ENCODE measurements around the gene VPS16.
A peak's percentile ranks its signal among the peaks of the same experiment; 100 is the strongest.

VPS16 gene

DNA sequence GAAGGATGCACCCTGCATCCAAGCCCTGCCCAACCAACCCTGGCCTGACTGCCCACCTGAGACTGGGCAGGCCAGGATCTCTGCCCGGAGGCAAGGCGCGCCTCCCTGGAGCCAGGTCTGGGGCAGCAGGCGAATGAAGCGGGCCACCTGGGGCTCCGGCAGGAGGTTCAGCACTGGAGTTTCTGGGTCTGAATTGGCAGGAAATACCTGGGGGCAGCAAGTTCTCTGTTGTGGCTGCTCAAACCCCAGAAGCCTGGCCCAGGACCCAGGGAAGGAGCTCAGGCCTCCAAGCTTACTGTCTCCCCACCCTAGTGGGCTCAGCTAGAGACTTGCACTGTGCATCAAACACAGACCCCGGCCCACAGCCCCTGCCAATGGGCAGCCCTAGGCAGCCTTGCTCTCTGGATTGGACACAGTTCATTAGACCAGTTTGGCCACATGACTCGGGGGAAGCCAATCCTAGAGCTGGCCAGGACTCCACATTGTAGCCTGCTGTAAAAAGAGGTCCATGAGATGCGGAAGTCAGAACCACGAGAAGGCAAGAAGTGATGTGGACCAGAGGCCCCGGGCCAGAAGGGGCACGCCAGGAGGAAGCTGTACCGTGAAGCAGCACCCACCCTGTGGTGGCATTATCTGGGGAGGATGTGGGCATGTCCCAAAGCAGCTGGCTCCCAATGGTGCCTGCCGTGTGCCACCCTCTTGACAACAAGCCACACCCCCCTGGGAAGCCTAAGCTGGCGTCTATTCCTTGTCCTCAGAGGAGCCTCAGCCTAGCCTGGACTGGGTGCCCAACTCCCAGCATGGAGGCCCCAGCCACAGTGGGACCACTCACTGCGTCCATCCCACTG, 43.2 kb upstream of the VPS16 start:
- H3K4me3 ChIP-seq (ENCODE audit: low read depth, low read length): no peak overlapping the region
- TF ChIP-seq, protein P1, sequence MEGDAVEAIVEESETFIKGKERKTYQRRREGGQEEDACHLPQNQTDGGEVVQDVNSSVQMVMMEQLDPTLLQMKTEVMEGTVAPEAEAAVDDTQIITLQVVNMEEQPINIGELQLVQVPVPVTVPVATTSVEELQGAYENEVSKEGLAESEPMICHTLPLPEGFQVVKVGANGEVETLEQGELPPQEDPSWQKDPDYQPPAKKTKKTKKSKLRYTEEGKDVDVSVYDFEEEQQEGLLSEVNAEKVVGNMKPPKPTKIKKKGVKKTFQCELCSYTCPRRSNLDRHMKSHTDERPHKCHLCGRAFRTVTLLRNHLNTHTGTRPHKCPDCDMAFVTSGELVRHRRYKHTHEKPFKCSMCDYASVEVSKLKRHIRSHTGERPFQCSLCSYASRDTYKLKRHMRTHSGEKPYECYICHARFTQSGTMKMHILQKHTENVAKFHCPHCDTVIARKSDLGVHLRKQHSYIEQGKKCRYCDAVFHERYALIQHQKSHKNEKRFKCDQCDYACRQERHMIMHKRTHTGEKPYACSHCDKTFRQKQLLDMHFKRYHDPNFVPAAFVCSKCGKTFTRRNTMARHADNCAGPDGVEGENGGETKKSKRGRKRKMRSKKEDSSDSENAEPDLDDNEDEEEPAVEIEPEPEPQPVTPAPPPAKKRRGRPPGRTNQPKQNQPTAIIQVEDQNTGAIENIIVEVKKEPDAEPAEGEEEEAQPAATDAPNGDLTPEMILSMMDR (conservative IDR thresholded peaks at IDR 0.05; ENCODE audit: low read depth, low read length): no peak
- no peak for DNase-seq (ENCODE audit: low read depth)

DNA sequence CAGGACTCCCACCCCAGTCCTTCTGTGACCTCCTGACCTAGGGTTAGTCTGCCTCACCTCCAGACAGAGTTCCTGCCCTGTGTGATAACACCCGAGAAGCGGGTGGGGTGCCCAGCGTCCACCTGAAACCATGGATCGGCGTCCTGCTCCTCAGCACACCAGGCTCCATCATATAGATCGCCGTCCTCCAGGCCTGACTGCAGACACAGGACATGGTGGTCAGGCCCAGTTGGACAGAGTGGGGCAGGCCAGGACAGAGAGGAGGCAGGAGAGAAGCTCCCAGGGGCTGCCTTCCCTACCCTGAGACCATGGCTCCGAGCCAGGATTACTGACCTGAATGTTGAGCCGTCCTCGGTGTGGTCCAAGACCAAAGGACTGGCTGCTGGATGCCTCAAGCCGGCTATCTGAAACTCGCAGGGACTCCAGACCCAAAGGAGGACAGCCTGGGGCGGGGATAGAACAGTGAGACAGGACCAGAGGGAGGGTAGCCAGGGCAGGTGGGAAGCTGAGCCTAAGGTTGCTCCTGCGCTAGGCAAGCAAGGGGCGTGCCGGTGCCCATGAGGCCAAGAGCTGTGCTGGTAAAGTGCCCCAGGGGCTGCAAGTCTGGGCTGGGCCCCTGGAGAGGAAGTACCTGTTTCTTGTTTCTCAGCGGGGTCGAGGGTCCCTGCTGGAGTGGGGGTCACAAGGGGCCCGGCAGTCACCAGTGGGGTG, 42.3 kb upstream of the VPS16 start:
- no peak overlapping the region for H3K4me3 ChIP-seq (ENCODE audit: low read depth, low read length)
- no peak for DNase-seq (ENCODE audit: low read depth)
- TF ChIP-seq, protein P1 (conservative IDR thresholded peaks at IDR 0.05; ENCODE audit: low read depth, low read length): no peak

DNA sequence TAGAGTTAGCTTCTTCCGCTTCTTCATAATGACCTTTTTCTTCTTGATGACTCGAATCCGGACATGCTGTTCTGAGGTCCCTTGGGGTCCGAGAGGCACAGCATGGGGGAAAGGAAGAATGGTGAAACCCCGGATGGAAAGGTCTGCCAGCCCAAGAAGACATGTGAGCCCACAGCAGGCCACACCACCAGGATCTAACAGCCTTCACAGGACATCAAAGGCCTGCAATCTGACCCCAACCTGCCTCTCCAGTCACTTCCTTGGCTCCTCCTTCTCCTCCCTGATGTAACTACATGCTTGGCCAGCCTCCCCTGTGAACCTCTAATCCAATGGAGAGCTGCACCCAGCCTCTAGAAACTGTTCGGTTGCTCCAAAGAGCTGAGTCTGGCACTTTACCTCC, 41.7 kb upstream of the VPS16 start:
- TF ChIP-seq, protein P1 (conservative IDR thresholded peaks at IDR 0.05; ENCODE audit: low read depth, low read length): no peak
- peak; percentile 59 for DNase-seq (ENCODE audit: low read depth)
- H3K4me3 ChIP-seq (ENCODE audit: low read depth, low read length): no peak overlapping the region

DNA sequence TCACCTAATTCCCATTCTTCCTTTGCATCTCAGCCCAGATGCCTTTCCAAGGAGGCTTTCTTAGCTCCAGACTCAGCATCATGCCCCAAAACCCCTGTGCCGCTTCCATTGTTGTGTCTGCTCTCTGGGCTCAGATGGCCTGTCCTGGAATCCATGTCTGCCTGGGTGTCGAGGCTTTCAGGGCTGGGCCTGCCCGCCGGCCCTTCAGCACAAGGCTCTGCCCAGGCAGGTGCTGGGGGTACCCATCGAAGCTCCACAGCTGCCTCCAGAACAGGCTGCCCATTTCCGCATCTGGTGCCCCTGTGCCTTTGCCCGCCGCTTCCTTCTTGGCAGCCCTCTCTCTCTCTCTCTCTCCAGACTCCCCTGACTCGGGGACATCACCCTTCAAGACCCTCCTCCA, 41.3 kb upstream of the VPS16 start:
- TF ChIP-seq, protein P1 (conservative IDR thresholded peaks at IDR 0.05; ENCODE audit: low read depth, low read length): no peak
- peak overlapping the region; percentile 60 for H3K4me3 ChIP-seq (ENCODE audit: low read depth, low read length)
- no peak for DNase-seq (ENCODE audit: low read depth)

DNA sequence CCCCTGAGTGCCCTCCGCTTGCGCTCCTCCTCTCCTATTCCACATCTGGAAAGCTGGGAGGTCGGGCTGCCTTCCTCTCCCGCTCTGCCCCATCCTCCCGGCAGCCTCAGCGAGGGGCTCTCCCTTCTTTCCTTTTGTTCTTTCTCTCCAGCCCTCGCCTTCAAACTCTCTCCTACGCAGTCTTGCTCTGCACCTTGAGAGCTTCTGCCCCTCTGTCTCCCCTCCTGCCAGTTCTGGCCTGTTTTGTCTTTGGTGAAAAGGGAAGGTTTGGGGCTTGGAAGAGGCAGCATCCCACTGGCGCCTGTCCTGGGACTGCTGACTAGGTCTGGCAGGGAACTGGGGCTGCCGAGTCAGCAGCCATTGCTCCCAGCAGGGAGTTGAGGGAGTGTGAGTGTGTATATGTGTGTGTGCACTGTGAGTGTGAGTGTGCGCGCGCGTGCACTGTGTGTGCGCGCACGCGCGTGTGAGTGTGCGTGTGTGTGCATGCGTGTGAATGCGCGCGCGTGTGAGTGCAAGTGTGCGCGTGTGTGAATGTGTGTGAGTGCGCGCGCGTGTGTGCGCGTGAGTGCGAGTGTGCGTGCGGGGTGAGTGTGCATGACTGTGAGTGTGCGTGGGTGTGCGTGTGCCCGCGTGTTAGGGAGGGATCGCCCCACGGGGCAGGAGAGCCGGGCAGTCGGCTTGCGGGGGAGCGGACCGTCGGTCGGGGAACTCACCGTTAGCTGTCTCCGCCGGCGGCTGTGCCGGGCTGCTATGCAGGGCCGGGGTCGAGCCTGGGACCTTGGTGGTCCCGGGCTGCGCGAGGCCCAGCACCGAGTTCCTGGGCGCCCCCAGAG, 40.6 kb upstream of the VPS16 start:
- H3K4me3 ChIP-seq (ENCODE audit: low read depth, low read length): peak overlapping the region; percentile 60
- no peak for DNase-seq (ENCODE audit: low read depth)

DNA sequence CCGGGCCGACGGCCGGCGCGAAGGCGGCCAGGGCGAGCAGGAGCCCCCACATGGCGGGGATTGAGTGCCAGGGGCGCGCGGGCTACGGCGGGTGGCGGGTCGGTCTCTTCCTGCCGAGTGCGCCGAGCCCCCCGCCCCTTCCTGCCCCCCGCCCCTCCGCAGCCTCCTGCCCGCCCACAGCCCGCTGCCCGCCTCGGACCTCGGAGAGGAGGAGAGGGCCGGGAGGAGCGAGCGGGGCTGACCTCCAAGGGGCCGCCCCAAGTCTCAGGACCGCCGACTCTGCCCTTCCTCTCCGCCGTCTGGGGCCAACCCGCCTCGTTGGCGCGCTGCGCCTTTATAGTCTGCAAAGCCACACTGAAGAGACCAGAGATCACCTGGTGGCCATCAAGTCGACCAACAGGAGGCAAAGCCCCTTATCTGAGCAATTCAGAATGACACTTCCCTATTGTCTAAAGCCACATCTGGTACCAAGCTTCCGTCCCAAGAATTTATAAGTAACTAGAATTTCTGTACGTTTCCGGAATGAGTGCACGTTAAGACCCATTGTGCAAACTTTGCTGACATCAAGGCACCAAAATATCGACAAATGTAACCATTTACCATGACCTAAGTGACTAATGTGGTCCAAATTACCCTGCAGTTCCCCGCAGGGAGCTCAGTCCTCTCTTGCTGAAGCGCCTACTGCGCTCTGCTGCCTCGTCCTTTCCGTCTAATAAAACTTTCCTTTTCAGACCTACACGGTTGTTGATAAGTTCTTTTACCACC, 39.8 kb upstream of the VPS16 start, which contains the start of gene CPXM1:
CPXM1 (minus strand) TSS at position 107 of the 765 bp plus-strand sequence; CDS start at position 52, 55 bp downstream.
- no peak for DNase-seq (ENCODE audit: low read depth)
- TF ChIP-seq, protein P1 (conservative IDR thresholded peaks at IDR 0.05; ENCODE audit: low read depth, low read length): peak; percentile 1
- peak within 1 kb of the TSS; percentile 60 for H3K4me3 ChIP-seq (ENCODE audit: low read depth, low read length)

More for the DNA sequence above, 40.6 kb upstream of the VPS16 start:
- TF ChIP-seq, protein P1 (conservative IDR thresholded peaks at IDR 0.05; ENCODE audit: low read depth, low read length): no peak

All from choroid plexus epithelial cell (primary cell).